ENCODE measurements around the gene HTR5A. TPM values are rescaled to one million over a fixed set of nuclear protein-coding genes. Genes with fewer than 3 reads are reported as not detected.

Gene HTR5A
- total RNA-seq, 1 donor from 2014 or later: not detected

DNA sequence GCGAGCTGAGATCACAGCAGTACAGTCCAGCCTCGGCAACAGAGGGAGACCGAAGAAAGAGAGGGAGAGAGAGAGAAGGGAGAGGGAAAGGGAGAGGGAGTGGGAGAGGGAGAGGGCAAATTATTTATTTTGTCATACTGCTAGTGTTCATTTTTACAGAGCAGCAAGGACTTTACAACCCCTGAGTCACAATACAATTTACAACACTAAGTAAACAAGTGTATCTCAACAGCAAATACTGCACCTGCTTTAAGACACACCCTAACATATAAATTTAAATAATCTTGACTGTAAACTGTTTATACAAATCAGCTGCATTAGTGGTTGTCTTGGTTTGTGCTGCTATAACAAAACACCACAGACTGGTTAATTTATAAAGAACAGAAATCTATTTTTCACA, 27.2 kb downstream of the HTR5A start:
- DNase-seq (ENCODE audit: low spot score): no peak
- H3K27ac Mint-ChIP-seq (ENCODE audit: unreplicated experiment): no peak overlapping the region
- peaks cover 7% of the 10 kb centered on the region for H3K9me3 Mint-ChIP-seq (ENCODE audit: low read depth)
- H3K4me1 Mint-ChIP-seq (ENCODE audit: low read depth): no peaks in the 10 kb centered on the region
- no peak overlapping the region for H3K4me3 Mint-ChIP-seq (ENCODE audit: unreplicated experiment)
- H3K27me3 Mint-ChIP-seq (ENCODE audit: low read depth): no peaks in the 10 kb centered on the region
- no peaks in the 10 kb centered on the region for H3K36me3 Mint-ChIP-seq (ENCODE audit: low read depth)
- TF ChIP-seq, protein P1, sequence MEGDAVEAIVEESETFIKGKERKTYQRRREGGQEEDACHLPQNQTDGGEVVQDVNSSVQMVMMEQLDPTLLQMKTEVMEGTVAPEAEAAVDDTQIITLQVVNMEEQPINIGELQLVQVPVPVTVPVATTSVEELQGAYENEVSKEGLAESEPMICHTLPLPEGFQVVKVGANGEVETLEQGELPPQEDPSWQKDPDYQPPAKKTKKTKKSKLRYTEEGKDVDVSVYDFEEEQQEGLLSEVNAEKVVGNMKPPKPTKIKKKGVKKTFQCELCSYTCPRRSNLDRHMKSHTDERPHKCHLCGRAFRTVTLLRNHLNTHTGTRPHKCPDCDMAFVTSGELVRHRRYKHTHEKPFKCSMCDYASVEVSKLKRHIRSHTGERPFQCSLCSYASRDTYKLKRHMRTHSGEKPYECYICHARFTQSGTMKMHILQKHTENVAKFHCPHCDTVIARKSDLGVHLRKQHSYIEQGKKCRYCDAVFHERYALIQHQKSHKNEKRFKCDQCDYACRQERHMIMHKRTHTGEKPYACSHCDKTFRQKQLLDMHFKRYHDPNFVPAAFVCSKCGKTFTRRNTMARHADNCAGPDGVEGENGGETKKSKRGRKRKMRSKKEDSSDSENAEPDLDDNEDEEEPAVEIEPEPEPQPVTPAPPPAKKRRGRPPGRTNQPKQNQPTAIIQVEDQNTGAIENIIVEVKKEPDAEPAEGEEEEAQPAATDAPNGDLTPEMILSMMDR (IDR thresholded peaks at IDR 0.05): no peak

DNA sequence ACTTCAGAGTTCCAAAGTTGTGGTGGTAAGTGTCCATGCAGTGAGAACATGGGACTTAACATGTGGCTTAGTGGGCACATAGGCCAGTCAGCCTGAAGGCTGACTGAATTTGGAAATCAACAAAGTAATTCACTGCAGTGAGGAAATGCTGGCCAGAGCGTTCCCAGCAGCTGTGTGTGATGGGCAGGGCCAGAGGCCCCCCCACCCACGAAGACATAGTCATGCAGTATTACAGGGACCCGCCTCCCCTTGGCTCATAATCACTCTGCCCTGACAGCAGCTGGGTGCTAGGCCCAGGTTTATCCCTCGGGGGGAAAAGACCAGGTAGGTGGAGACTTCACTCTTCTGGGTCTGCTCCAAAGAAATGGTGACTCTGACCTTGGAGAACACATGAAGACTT, 33.7 kb downstream of the HTR5A start:
- Mint-ChIP-seq H3K4me3 (ENCODE audit: unreplicated experiment) (no peak overlapping the region), H3K27me3 (ENCODE audit: low read depth) (peaks cover 14% of the 10 kb centered on the region), H3K4me1 (ENCODE audit: low read depth) (no peaks in the 10 kb centered on the region), H3K27ac (ENCODE audit: unreplicated experiment) (no peak overlapping the region), H3K9me3 (ENCODE audit: low read depth) (no peaks in the 10 kb centered on the region), H3K36me3 (ENCODE audit: low read depth) (no peaks in the 10 kb centered on the region)
- TF ChIP-seq, protein P1 (IDR thresholded peaks at IDR 0.05): no peak
- DNase-seq (ENCODE audit: low spot score): no peak

DNA sequence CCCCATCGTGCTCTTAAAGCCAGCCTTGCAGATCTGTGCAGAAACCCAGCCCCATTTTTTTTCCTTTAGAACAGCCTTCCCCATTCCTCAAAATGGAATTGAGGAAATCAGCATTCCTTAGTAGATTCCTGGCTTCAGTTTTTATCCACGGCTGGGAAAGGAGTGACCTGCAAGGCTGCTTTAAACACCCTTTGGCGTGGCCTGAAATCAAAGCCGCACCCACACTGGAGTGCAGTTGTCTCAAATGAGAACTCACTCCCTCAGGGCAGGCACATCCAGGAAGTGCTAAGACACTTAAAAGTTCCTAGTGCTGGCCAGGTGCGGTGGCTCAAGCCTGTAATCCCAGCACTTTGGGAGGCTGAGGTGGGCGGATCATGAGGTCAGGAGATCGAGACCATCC, 34.8 kb downstream of the HTR5A start:
- Mint-ChIP-seq H3K36me3 (ENCODE audit: low read depth) (no peaks in the 10 kb centered on the region), H3K27me3 (ENCODE audit: low read depth) (peaks cover 20% of the 10 kb centered on the region), H3K27ac (ENCODE audit: unreplicated experiment) (no peak overlapping the region), H3K9me3 (ENCODE audit: low read depth) (no peaks in the 10 kb centered on the region), H3K4me1 (ENCODE audit: low read depth) (no peaks in the 10 kb centered on the region), H3K4me3 (ENCODE audit: unreplicated experiment) (no peak overlapping the region)
- DNase-seq (ENCODE audit: low spot score): no peak
- TF ChIP-seq, protein P1 (IDR thresholded peaks at IDR 0.05): no peak

DNA sequence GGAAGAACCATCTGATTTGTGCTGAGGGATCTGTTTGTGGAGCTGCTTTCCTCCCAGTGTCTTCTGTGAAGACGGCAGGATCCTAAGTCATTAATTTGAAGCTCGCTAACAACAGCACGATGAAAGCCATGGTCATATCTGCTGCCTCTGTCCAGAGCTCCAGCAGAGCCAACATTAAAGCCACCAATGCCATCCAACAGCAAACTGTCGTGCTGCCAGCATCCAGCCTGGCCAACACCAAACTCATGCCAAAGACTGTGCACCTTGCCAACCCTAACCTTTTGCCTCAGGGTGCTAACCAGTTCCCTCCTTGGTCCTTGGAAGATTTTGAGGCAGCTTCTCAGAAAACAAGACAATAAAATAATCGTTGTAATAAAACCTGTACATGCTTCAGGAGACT, 36.2 kb downstream of the HTR5A start:
- DNase-seq (ENCODE audit: low spot score): no peak
- H3K27ac Mint-ChIP-seq (ENCODE audit: unreplicated experiment): no peak overlapping the region
- no peak overlapping the region for H3K4me3 Mint-ChIP-seq (ENCODE audit: unreplicated experiment)
- H3K36me3 Mint-ChIP-seq (ENCODE audit: low read depth): no peaks in the 10 kb centered on the region
- H3K4me1 Mint-ChIP-seq (ENCODE audit: low read depth): no peaks in the 10 kb centered on the region
- H3K27me3 Mint-ChIP-seq (ENCODE audit: low read depth): peaks cover 20% of the 10 kb centered on the region
- H3K9me3 Mint-ChIP-seq (ENCODE audit: low read depth): no peaks in the 10 kb centered on the region
- TF ChIP-seq, protein P1 (IDR thresholded peaks at IDR 0.05): no peak

DNA sequence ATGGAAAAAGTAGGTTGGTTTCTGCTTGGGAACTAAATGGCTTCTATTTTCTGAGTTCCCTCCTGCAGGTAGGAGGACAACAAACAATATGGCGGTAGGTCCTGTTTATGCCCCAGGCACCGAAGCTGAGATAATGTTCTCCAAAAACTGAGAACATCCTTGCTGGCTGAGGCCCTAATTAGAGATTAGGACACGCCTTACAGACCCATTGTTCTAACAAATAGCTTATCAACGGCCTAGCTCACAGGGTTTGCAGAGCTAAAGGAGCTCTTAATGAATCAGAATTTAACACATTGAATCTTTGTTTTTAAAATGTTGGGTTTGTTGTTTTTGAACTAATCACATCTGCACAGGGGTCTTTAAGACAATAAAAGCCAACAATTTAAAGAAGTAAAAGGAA, 37.0 kb downstream of the HTR5A start:
- H3K4me1 Mint-ChIP-seq (ENCODE audit: low read depth): no peaks in the 10 kb centered on the region
- H3K27me3 Mint-ChIP-seq (ENCODE audit: low read depth): peaks cover 20% of the 10 kb centered on the region
- no peak overlapping the region for H3K4me3 Mint-ChIP-seq (ENCODE audit: unreplicated experiment)
- H3K36me3 Mint-ChIP-seq (ENCODE audit: low read depth): no peaks in the 10 kb centered on the region
- DNase-seq (ENCODE audit: low spot score): no peak
- TF ChIP-seq, protein P1 (IDR thresholded peaks at IDR 0.05): no peak
- no peak overlapping the region for H3K27ac Mint-ChIP-seq (ENCODE audit: unreplicated experiment)
- no peaks in the 10 kb centered on the region for H3K9me3 Mint-ChIP-seq (ENCODE audit: low read depth)

Measured in chondrocyte (in vitro differentiated cells).